GM23338 (cell line): Measurements from ENCODE around the gene NRN1L.

Experiments used
- CREB1 ChIP-seq: fragments of 250-450 bp; sonication (Bioruptor Pico); IDR thresholded peaks from 2 replicates; pipeline ENCODE4 v1.5.0; 2020; ENCODE audit warnings: low read depth, mild to moderate bottlenecking, moderate library complexity
- EZH2 ChIP-seq: fragments of 200-600 bp; sonication (generic); IDR thresholded peaks from one replicate; pipeline ENCODE4 v1.8.0; 2017; ENCODE audit warnings: antibody characterized with exemption, mild to moderate bottlenecking, low read depth; ENCODE audit not compliant: unreplicated experiment
- EZH2phosphoT487 ChIP-seq: fragments of 200-600 bp; sonication (generic); IDR thresholded peaks from one replicate; pipeline ENCODE4 v1.8.1; 2018; ENCODE audit warnings: antibody characterized with exemption; ENCODE audit not compliant: unreplicated experiment
- JUNB ChIP-seq: IDR thresholded peaks from one replicate; pipeline ENCODE4 v1.6.1; 2016; ENCODE audit warnings: antibody characterized with exemption; ENCODE audit not compliant: unreplicated experiment
- POLR2AphosphoS5 ChIP-seq: IDR thresholded peaks from 2 replicates; pipeline ENCODE4 v1.6.1; 2016; ENCODE audit warnings: antibody characterized with exemption, low read depth
- STAT1 ChIP-seq: IDR thresholded peaks from one replicate; pipeline ENCODE4 v1.6.1; 2016; ENCODE audit warnings: antibody characterized with exemption; ENCODE audit not compliant: unreplicated experiment
- ZNF114 ChIP-seq: fragments of 250-450 bp; sonication (Bioruptor Pico); IDR thresholded peaks from 2 replicates; pipeline ENCODE4 v1.5.0; 2020; ENCODE audit warnings: mild to moderate bottlenecking, moderate library complexity
- ZNF331 ChIP-seq: fragments of 250-450 bp; sonication (Bioruptor Pico); IDR thresholded peaks from 2 replicates; pipeline ENCODE4 v1.5.0; 2020; ENCODE audit warnings: low read depth, mild to moderate bottlenecking, moderate library complexity
- TF ChIP-seq, protein P1 (sequence below), 2 experiments: fragments of 200-600 bp in 1 of 2; sonication (generic) in 1 of 2; conservative IDR thresholded peaks; 2 replicates each; pipeline versions ENCODE4 v1.5.1 to v1.6.1; 2016 to 2017; ENCODE audit warnings: antibody characterized with exemption in 2 of 2, low read depth in 2 of 2, mild to moderate bottlenecking in 2 of 2, moderate library complexity in 1 of 2
- TF ChIP-seq, protein P2 (sequence below): IDR thresholded peaks from one replicate; pipeline ENCODE4 v1.6.1; 2018; ENCODE audit warnings: antibody characterized with exemption; ENCODE audit not compliant: unreplicated experiment
- TF ChIP-seq, protein P3 (sequence below): fragments of 250-450 bp; sonication (Bioruptor Pico); IDR thresholded peaks from 2 replicates; pipeline ENCODE4 v1.5.0; 2020; ENCODE audit warnings: mild to moderate bottlenecking, moderate library complexity
- TF ChIP-seq, protein P4 (sequence below): IDR thresholded peaks from 2 replicates; pipeline ENCODE4 v1.6.1; 2016; ENCODE audit warnings: antibody characterized with exemption

DNA sequence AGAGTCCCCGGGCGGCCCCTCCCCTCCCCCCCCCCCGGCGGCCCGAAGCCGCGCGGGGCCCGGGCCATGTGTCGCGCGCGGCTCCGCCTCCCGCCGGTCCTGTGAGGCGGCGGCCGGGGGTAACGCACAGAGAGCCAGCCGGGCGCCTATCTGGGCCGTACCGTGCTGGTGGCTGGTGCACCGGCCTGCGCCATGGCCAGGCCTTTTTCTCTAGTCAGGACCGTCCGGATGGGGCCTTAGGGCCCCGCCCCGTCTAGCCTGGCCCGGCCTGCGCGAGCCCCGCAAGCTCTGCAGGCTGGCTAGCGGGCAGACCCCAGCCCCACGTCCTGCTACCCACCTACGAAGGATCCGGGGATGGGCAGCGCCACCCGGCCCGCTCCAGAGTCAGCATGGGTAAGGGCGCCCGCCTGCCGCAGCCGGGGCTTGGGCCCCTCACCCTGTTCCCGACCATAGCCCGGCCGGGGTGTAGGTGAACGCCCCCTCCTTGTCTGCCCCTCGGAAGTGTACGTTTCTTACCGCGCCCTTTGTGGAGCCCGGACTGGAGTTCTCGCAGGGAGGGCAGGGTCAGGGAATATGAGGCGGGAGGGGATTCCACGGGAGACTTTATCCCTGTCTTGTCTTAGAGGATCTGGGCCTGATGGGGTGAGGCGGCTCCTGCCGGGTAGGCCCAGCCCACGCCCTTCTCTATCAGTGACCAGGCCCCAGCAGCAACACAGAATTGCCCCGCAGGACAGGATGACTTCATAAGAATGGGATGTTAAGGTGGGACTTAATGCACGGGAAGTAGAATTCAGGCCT lies 37.4 kb upstream of the NRN1L start, which contains the start of gene CENPT:
- TF ChIP-seq, protein P1, sequence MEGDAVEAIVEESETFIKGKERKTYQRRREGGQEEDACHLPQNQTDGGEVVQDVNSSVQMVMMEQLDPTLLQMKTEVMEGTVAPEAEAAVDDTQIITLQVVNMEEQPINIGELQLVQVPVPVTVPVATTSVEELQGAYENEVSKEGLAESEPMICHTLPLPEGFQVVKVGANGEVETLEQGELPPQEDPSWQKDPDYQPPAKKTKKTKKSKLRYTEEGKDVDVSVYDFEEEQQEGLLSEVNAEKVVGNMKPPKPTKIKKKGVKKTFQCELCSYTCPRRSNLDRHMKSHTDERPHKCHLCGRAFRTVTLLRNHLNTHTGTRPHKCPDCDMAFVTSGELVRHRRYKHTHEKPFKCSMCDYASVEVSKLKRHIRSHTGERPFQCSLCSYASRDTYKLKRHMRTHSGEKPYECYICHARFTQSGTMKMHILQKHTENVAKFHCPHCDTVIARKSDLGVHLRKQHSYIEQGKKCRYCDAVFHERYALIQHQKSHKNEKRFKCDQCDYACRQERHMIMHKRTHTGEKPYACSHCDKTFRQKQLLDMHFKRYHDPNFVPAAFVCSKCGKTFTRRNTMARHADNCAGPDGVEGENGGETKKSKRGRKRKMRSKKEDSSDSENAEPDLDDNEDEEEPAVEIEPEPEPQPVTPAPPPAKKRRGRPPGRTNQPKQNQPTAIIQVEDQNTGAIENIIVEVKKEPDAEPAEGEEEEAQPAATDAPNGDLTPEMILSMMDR (conservative IDR thresholded peaks at IDR 0.05; ENCODE audit: low read depth in 2 of 2): no peak
- TF ChIP-seq CREB1 (CRISPR knock-in tag) (no peak), POLR2AphosphoS5 (no peak), EZH2 (no peak), EZH2phosphoT487 (no peak), JUNB (no peak), ZNF114 (no peak), ZNF331 (CRISPR knock-in tag) (no peak), STAT1 (no peak)
- TF ChIP-seq, protein P2, sequence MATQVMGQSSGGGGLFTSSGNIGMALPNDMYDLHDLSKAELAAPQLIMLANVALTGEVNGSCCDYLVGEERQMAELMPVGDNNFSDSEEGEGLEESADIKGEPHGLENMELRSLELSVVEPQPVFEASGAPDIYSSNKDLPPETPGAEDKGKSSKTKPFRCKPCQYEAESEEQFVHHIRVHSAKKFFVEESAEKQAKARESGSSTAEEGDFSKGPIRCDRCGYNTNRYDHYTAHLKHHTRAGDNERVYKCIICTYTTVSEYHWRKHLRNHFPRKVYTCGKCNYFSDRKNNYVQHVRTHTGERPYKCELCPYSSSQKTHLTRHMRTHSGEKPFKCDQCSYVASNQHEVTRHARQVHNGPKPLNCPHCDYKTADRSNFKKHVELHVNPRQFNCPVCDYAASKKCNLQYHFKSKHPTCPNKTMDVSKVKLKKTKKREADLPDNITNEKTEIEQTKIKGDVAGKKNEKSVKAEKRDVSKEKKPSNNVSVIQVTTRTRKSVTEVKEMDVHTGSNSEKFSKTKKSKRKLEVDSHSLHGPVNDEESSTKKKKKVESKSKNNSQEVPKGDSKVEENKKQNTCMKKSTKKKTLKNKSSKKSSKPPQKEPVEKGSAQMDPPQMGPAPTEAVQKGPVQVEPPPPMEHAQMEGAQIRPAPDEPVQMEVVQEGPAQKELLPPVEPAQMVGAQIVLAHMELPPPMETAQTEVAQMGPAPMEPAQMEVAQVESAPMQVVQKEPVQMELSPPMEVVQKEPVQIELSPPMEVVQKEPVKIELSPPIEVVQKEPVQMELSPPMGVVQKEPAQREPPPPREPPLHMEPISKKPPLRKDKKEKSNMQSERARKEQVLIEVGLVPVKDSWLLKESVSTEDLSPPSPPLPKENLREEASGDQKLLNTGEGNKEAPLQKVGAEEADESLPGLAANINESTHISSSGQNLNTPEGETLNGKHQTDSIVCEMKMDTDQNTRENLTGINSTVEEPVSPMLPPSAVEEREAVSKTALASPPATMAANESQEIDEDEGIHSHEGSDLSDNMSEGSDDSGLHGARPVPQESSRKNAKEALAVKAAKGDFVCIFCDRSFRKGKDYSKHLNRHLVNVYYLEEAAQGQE: no peak
- TF ChIP-seq, protein P3, sequence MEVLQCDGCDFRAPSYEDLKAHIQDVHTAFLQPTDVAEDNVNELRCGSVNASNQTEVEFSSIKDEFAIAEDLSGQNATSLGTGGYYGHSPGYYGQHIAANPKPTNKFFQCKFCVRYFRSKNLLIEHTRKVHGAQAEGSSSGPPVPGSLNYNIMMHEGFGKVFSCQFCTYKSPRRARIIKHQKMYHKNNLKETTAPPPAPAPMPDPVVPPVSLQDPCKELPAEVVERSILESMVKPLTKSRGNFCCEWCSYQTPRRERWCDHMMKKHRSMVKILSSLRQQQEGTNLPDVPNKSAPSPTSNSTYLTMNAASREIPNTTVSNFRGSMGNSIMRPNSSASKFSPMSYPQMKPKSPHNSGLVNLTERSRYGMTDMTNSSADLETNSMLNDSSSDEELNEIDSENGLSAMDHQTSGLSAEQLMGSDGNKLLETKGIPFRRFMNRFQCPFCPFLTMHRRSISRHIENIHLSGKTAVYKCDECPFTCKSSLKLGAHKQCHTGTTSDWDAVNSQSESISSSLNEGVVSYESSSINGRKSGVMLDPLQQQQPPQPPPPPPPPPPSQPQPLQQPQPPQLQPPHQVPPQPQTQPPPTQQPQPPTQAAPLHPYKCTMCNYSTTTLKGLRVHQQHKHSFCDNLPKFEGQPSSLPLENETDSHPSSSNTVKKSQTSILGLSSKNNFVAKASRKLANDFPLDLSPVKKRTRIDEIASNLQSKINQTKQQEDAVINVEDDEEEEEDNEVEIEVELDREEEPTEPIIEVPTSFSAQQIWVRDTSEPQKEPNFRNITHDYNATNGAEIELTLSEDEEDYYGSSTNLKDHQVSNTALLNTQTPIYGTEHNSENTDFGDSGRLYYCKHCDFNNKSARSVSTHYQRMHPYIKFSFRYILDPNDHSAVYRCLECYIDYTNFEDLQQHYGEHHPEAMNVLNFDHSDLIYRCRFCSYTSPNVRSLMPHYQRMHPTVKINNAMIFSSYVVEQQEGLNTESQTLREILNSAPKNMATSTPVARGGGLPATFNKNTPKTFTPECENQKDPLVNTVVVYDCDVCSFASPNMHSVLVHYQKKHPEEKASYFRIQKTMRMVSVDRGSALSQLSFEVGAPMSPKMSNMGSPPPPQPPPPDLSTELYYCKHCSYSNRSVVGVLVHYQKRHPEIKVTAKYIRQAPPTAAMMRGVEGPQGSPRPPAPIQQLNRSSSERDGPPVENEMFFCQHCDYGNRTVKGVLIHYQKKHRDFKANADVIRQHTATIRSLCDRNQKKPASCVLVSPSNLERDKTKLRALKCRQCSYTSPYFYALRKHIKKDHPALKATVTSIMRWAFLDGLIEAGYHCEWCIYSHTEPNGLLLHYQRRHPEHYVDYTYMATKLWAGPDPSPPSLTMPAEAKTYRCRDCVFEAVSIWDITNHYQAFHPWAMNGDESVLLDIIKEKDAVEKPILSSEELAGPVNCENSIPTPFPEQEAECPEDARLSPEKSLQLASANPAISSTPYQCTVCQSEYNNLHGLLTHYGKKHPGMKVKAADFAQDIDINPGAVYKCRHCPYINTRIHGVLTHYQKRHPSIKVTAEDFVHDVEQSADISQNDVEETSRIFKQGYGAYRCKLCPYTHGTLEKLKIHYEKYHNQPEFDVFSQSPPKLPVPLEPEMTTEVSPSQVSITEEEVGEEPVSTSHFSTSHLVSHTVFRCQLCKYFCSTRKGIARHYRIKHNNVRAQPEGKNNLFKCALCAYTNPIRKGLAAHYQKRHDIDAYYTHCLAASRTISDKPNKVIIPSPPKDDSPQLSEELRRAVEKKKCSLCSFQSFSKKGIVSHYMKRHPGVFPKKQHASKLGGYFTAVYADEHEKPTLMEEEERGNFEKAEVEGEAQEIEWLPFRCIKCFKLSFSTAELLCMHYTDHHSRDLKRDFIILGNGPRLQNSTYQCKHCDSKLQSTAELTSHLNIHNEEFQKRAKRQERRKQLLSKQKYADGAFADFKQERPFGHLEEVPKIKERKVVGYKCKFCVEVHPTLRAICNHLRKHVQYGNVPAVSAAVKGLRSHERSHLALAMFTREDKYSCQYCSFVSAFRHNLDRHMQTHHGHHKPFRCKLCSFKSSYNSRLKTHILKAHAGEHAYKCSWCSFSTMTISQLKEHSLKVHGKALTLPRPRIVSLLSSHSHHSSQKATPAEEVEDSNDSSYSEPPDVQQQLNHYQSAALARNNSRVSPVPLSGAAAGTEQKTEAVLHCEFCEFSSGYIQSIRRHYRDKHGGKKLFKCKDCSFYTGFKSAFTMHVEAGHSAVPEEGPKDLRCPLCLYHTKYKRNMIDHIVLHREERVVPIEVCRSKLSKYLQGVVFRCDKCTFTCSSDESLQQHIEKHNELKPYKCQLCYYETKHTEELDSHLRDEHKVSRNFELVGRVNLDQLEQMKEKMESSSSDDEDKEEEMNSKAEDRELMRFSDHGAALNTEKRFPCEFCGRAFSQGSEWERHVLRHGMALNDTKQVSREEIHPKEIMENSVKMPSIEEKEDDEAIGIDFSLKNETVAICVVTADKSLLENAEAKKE (CRISPR knock-in tag): no peak
- TF ChIP-seq, protein P4, sequence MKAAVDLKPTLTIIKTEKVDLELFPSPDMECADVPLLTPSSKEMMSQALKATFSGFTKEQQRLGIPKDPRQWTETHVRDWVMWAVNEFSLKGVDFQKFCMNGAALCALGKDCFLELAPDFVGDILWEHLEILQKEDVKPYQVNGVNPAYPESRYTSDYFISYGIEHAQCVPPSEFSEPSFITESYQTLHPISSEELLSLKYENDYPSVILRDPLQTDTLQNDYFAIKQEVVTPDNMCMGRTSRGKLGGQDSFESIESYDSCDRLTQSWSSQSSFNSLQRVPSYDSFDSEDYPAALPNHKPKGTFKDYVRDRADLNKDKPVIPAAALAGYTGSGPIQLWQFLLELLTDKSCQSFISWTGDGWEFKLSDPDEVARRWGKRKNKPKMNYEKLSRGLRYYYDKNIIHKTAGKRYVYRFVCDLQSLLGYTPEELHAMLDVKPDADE: no peak
